WTC11 (cell line): ENCODE data around the gene C1QBP. TPM values are rescaled to one million over a fixed set of nuclear protein-coding genes. Genes with fewer than 3 reads are reported as not detected.
"Not testable (repeated sequence)": the region's sequence is repeated elsewhere in the genome, so short reads cannot be mapped to it uniquely, and the experiment has no call there.

Experiments
- ATAC-seq: fragments of 200-7000 bp; cut with Tn5 transposase; 2 replicates; pipeline ENCODE4 v1.10.0; 2021; ENCODE audit warnings: mild to moderate bottlenecking, moderate library complexity
- CTCF ChIA-PET: fragments of 300-600 bp; sonication (Branson Sonifier 250); formaldehyde crosslinking; loops from one replicate; lab custom pipeline; 2021; ENCODE audit warnings: antibody characterized with exemption; lab: Charles Lee
- POLR2A ChIA-PET: fragments of 350-600 bp; sonication (Branson Sonifier 250); formaldehyde crosslinking; loops from one replicate; lab custom pipeline; 2021; ENCODE audit warnings: antibody characterized with exemption; lab: Charles Lee
- DNase-seq: peaks from one replicate; pipeline ENCODE4 v3.0.0; 2021; ENCODE audit warnings: low spot score
- H3K27ac Mint-ChIP-seq: 2 replicates; pipeline ENCODE4 v1.8.0; 2021; ENCODE audit warnings: mixed read lengths
- H3K27me3 Mint-ChIP-seq: 2 replicates; pipeline ENCODE4 v1.8.0; 2021; ENCODE audit warnings: low read depth, mild to moderate bottlenecking, moderate library complexity, mixed read lengths
- H3K36me3 Mint-ChIP-seq: 2 replicates; pipeline ENCODE4 v1.8.0; 2021; ENCODE audit warnings: mixed read lengths
- H3K4me1 Mint-ChIP-seq: 2 replicates; pipeline ENCODE4 v1.8.0; 2022; ENCODE audit warnings: mixed read lengths
- H3K4me3 Mint-ChIP-seq: 2 replicates; pipeline ENCODE4 v1.8.0; 2021; ENCODE audit warnings: mild to moderate bottlenecking, moderate library complexity, mixed read lengths
- H3K9me3 Mint-ChIP-seq: 2 replicates; pipeline ENCODE4 v1.8.0; 2021; ENCODE audit warnings: mixed read lengths
- IRF1 ChIP-seq: sonication (generic); formaldehyde crosslinking; IDR thresholded peaks from 2 replicates; pipeline ENCODE4 v1.8.0; 2023; ENCODE audit warnings: missing genetic modification reagents
- NFATC4 ChIP-seq: fragments of 250-450 bp; sonication (Bioruptor Pico); IDR thresholded peaks from 2 replicates; pipeline ENCODE4 v1.9.0; 2021; ENCODE audit warnings: mild to moderate bottlenecking
- ZNF281 ChIP-seq: sonication (generic); formaldehyde crosslinking; IDR thresholded peaks from 2 replicates; pipeline ENCODE4 v1.8.0; 2023; ENCODE audit warnings: mild to moderate bottlenecking, missing genetic modification reagents
- total RNA-seq: library from RNA; stranded (reverse); gene quantifications from 3 replicates; pipeline ENCODE4 v1.2.3, GENCODE V29; 2021
- TF ChIP-seq, protein P1 (sequence below): sonication (generic); formaldehyde crosslinking; conservative IDR thresholded peaks from 2 replicates; pipeline ENCODE4 v1.8.1; 2023; ENCODE audit warnings: mild to moderate bottlenecking, low read depth, missing genetic modification reagents, moderate library complexity
- TF ChIP-seq, protein P2 (sequence below): fragments of 250-450 bp; sonication (Bioruptor Pico); IDR thresholded peaks from 2 replicates; pipeline ENCODE4 v1.9.0; 2021; ENCODE audit warnings: mild to moderate bottlenecking, borderline replicate concordance
- TF ChIP-seq, protein P3 (sequence below): fragments of 250-450 bp; sonication (Bioruptor Pico); conservative IDR thresholded peaks from 2 replicates; pipeline ENCODE4 v1.9.0; 2021; ENCODE audit warnings: mild to moderate bottlenecking

C1QBP gene
- total RNA-seq, 1 experiment from 2014 or later, result 429 TPM

DNA sequence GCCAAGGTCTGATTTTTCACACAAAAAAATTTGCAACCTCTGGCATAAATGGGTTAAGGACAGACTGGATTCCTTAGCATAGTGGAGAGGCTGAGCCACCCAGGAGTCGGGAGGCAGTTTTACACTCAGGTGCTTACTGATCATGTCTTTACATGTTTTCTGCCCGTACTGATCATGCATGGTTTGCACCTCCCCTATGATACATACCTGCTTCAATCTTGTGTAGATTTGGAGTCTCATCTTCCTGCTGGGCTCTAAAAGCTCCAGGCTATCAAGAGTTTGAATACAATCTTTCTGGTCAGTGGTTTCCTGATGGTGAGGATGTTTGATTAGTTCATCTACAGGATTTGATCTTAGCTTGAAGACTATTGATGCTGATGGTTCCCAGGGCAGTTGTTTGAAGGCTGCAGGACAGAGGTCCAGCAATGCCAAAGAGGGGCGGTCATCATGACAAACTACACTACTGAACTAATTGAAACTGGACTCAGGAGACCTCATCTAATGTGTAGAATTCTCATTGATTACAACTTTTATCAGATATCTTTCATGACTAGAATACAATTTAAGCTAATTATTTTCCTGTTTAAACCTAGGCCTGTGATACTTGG is 6.9 kb downstream of the C1QBP start:
- no peaks in the 10 kb centered on the region for H3K9me3 Mint-ChIP-seq
- peaks cover 87% of the 10 kb centered on the region for H3K36me3 Mint-ChIP-seq
- peak overlapping the region; percentile 96 for H3K27ac Mint-ChIP-seq
- ChIA-PET POLR2A (interaction anchor here (1.1 kb wide), 1 partner anchor 13 kb away, joined by 3 read pairs; the partner anchor contains the start of genes NUP88 and RPAIN), CTCF (no interaction called here)
- peak; percentile 47; the same call in 1 of the 2 replicates for TF ChIP-seq NFATC4 (CRISPR knock-in tag)
- TF ChIP-seq ZNF281, result no peak
- TF ChIP-seq IRF1 (CRISPR knock-in tag), result no peak
- TF ChIP-seq, protein P1, sequence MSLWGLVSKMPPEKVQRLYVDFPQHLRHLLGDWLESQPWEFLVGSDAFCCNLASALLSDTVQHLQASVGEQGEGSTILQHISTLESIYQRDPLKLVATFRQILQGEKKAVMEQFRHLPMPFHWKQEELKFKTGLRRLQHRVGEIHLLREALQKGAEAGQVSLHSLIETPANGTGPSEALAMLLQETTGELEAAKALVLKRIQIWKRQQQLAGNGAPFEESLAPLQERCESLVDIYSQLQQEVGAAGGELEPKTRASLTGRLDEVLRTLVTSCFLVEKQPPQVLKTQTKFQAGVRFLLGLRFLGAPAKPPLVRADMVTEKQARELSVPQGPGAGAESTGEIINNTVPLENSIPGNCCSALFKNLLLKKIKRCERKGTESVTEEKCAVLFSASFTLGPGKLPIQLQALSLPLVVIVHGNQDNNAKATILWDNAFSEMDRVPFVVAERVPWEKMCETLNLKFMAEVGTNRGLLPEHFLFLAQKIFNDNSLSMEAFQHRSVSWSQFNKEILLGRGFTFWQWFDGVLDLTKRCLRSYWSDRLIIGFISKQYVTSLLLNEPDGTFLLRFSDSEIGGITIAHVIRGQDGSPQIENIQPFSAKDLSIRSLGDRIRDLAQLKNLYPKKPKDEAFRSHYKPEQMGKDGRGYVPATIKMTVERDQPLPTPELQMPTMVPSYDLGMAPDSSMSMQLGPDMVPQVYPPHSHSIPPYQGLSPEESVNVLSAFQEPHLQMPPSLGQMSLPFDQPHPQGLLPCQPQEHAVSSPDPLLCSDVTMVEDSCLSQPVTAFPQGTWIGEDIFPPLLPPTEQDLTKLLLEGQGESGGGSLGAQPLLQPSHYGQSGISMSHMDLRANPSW (CRISPR knock-in tag), result no peak
- TF ChIP-seq, protein P2, sequence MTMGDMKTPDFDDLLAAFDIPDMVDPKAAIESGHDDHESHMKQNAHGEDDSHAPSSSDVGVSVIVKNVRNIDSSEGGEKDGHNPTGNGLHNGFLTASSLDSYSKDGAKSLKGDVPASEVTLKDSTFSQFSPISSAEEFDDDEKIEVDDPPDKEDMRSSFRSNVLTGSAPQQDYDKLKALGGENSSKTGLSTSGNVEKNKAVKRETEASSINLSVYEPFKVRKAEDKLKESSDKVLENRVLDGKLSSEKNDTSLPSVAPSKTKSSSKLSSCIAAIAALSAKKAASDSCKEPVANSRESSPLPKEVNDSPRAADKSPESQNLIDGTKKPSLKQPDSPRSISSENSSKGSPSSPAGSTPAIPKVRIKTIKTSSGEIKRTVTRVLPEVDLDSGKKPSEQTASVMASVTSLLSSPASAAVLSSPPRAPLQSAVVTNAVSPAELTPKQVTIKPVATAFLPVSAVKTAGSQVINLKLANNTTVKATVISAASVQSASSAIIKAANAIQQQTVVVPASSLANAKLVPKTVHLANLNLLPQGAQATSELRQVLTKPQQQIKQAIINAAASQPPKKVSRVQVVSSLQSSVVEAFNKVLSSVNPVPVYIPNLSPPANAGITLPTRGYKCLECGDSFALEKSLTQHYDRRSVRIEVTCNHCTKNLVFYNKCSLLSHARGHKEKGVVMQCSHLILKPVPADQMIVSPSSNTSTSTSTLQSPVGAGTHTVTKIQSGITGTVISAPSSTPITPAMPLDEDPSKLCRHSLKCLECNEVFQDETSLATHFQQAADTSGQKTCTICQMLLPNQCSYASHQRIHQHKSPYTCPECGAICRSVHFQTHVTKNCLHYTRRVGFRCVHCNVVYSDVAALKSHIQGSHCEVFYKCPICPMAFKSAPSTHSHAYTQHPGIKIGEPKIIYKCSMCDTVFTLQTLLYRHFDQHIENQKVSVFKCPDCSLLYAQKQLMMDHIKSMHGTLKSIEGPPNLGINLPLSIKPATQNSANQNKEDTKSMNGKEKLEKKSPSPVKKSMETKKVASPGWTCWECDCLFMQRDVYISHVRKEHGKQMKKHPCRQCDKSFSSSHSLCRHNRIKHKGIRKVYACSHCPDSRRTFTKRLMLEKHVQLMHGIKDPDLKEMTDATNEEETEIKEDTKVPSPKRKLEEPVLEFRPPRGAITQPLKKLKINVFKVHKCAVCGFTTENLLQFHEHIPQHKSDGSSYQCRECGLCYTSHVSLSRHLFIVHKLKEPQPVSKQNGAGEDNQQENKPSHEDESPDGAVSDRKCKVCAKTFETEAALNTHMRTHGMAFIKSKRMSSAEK (CRISPR knock-in tag), result no peak
- TF ChIP-seq, protein P3, sequence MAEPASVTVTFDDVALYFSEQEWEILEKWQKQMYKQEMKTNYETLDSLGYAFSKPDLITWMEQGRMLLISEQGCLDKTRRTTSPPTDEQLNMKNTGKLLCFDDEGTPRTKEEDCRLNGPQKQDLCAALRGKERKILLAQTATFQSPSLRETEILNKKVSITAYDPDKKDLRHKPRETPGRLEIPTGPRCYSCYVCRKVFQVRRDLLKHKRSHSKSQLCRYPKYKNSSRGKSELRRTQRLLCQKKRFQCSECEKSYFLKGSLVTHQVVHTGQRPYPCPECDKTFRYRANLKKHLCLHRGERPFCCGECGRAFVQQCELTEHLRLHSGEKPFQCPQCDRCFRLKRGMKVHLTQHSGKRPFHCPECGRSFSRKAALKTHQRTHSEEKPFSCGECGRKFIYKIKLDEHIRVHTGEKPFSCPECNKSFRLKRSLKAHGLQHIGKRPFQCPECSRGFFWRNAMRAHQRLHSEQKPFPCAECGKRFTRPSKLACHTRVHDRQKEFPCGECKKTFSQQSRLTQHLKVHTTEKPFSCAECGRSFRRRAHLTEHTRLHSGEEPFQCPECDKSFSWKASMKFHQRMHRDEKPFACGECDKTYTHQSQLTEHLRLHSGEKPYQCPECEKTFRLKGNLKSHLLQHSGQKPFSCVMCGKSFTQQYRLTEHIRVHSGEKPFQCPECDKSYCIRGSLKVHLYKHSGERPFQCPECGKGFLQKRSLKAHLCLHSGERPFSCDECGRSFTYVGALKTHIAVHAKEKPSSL, result 0 out of 2 replicates have a peak, but pooled peaks have one; percentile 20
- peaks cover 3% of the 10 kb centered on the region; the same call in 1 of the 2 replicates for H3K4me1 Mint-ChIP-seq
- DNase-seq, result no peak
- no peak for ATAC-seq
- no peak overlapping the region for H3K4me3 Mint-ChIP-seq
- H3K27me3 Mint-ChIP-seq, result no peaks in the 10 kb centered on the region

GRCh38 chr17:5431234-5431633 is 7.7 kb downstream of the C1QBP start:
- POLR2A ChIA-PET, result interaction anchor here (0.6 to 1.1 kb wide), 3 partner anchors 12 to 1923 kb away, joined by 3 to 8 read pairs (median 5); partner anchors contain the start of genes NUP88, PIMREG and RPAIN
- H3K27ac Mint-ChIP-seq, result peak overlapping the region; percentile 96; the same call in 1 of the 2 replicates
- peak; percentile 77 for ATAC-seq

More at GRCh38 chr17:5431234-5431633, 7.7 kb downstream of the C1QBP start:
- not testable (repeated sequence) for H3K27me3 Mint-ChIP-seq, H3K9me3 Mint-ChIP-seq, H3K4me3 Mint-ChIP-seq, H3K4me1 Mint-ChIP-seq
- peaks cover 82% of the 10 kb centered on the region for H3K36me3 Mint-ChIP-seq
- CTCF ChIA-PET, result interaction anchor here (0.6 to 4.2 kb wide), 6 partner anchors 8 to 134 kb away, joined by 3 to 31 read pairs (median 4); partner anchors contain the start of genes C1QBP, NUP88 and RPAIN
- DNase-seq, result peak; percentile 42
